GM10847 (cell line): Measurements from ENCODE around the gene RBM44.

Experiments
- POLR2A ChIP-seq: IDR thresholded peaks from 2 replicates; pipeline ENCODE4 v1.6.1; 2011; ENCODE audit not compliant: insufficient read length; ENCODE audit errors: extremely low read depth

Gene RBM44

DNA sequence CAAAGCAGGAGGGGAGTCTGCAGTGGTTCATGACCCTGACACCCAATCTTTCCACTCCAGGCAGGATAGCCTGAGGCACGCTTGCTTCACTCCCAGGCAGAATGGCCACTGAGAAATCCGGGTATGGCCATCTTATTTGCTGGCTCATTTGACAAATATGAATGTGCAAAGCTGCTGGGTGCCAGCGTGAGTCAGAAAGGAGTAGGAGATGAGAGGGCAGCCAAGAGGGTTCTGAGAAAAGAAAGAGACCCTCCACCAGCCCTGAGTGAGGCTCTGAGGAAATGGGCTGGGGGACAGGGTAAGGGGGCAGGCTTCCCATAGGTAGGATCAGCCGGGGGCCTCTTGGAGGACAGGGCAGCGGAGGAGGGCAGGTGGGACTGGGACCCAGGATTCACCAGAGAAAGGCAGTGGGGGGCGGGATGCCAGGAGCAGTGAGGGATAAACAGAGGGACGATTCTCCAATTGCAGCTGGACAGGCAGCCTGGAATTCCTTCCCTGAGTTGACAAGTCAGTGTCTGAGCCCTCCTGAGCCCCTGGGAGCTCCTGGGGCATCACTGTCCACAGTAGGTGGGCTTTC lies 76.1 kb downstream of the RBM44 start:
- TF ChIP-seq POLR2A, result no peak

DNA sequence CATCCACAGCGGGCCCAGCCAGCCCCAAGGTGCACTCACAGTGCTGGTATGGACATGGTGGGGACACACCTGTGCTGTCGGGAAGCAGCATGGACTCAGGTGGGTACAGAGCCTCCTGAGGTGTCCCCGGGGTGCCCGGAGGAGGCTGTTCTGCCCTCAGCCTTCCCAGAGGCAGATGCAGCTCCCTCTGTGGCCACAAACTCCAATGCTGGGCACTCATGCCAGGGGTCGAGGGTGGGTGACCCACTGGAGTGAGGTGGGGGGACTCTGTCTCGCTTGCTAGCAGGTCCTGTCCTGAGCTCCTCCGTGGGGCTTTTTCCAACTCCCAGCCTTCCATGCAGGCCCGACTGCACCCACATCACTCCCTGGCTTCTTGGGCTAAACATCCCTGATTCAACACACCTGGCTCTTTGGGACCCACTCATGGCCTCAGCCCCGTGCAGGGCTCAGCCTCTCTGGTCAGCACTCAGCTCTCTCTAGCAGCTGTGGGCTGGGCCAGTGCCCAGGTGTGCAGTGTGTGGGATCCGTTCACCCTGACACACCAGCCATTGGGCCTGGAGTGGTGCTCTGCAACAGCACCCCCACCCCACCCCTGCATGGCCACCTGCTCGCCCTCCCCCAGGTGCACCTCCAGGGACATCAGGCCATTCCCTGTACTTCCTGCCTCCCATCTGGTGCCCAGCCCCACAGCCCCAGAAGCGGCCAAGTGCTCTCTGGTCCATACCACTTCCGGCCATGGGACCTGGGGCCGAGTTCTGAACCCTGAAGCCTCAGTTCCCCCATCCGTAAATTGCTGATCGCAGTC lies 76.9 kb downstream of the RBM44 start:
- no peak for TF ChIP-seq POLR2A

DNA sequence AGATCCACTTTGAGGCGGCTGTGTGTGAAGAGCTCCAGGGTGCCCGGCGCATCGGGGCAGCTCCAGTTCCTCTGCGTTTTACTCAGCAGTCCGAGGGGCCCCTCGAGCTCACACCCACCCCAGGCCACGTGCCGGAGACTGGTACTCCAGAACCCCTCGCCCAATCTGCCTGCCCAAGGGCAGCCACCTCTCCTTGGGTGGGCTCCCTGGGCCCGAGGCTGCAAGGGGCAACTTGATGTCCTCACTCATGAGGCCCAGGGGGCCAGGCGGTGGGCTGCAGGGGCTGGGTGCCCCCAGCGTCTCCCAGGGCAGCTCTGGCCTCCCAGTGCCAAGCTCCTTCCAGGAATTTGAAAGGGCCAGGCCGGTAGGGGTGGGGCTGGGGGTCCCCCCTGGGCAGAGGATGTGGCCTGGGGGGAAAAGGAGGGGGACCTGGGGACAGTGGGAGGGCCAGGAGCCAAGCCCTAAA lies 77.5 kb downstream of the RBM44 start:
- TF ChIP-seq POLR2A, result no peak

DNA sequence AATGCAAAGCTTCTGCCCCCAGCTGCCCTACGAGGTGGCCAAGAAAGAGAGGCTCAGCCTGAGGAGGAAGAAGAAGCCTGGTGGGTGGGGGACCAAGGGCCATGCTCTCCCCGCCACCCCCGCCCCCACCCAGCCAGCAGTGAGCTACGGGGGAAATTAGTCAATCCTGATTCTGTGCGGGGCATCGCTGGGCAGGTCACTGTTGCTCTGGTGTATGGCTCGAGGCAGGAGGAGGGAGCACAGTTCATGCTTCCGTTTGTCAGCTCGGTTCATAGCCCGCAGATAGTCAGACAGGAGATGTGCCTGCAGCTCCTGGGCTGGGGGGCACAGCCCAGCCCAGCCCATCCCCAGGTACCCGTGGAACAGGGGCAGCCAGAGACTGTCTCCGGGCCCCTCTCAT lies 78.0 kb downstream of the RBM44 start:
- TF ChIP-seq POLR2A, result no peak

DNA sequence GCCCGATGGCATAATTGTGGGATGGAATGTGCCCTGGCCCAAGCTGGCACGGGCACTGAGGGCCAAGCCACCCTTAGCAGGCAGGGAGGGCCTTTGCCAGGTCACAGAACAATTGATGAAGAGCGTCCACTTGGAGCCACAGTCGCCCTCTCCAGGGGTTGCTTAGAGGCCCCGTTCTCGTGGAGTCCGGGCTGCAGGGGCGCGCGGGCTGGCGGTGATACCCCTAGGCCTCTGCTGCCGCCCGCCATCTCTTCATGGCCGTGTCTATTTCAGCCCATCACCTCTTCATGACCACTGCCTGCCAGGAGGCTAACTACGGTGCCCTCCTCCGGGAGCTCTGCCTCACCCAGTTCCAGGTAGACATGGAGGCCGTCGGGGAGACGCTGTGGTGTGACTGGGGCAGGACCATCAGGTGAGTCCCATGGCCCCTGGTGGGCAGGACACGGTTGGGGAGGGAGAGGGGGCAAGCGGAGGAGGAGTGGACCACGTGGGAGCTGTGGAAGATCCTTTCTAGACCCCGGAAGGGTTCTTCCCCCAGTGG lies 78.4 kb downstream of the RBM44 start:
- no peak for TF ChIP-seq POLR2A

DNA sequence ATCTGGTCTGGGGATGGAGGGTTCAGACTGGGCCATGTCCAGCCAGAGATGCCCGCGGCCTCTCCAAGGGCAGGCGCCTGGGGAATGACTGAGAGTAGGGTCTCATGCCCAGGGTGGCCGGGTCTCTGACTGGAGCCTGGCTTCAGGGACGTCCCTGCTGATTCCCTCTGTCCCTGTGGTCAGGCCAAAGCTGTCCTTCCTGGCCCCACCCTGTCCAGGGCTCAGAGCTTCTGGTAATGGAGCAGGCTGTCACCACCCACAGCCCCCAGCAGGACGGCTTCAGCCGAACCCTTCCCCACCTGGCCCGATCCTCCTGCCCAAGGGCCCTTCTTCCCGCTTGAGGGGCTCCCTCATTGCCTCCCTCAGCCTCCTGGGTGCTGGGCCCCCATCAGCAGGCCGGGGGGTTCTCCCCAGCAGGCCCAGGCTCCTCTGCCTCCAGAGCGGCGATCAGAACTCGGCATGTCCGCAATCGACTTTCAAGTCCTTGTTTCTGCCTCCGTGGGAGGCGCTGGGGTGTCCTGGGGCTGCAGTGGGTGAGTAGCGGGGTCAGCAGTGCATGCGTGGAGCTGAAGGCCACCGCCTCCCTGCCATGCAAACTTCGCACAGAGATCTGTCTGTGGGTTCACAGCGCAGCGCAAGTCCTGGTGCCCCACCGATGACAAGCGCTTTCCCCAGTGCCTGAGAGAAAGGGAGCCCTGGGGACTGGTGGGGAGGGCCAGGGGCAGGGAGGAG lies 79.2 kb downstream of the RBM44 start:
- TF ChIP-seq POLR2A, result no peak

DNA sequence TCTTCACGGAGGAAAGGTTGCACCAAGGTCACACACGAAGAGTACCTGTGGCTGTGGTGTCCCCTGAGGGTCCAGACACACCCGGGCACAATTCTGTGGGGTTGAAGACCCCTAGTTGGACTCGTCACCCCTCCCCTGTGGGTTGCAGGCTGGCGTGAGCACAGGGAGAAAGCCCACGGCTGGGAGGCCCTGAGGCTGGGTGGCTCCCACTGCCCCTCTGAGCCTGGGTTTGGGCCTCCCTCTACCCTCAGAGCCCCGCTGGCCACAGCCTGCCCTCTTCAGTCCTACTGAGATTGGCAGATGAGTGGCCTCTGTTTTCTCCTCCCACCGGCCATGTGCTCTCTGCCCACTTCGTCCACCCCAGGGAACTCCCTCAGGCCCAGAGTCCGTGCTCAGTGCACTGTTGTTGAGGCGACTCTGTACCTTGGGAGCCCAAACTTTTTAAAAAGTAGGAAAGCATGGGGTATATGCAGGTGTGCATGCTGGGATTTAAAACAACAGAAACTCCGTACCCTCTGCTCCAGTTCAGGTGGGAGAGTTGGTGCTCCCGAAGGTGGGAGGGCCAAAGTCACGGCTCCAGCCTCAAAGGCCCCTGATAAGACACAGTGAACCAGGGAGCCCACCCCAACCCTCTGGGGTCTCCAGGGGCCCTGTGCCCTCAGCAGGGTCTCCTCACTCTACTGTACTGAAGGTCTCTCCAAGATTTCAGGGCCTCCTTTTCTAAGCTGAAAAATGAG lies 79.9 kb downstream of the RBM44 start:
- TF ChIP-seq POLR2A, result no peak

DNA sequence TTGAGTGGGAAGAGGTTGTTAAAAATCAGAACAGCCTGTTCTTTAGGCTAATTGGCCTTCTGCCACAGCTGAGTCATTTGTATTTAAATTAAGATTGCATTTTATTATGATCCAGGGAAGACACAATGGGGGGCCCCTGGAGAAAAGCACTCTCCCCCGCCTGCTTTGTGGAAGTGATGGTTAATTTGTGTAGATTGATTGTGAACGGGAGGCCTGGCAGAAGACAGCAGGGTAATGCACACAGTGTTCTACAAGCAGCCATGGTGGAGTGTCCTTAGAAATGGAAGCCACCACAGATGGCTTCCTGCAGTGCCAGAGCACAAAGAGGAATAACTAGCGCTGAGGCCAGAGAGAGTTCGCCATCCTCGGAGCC lies 80.5 kb downstream of the RBM44 start:
- no peak for TF ChIP-seq POLR2A

DNA sequence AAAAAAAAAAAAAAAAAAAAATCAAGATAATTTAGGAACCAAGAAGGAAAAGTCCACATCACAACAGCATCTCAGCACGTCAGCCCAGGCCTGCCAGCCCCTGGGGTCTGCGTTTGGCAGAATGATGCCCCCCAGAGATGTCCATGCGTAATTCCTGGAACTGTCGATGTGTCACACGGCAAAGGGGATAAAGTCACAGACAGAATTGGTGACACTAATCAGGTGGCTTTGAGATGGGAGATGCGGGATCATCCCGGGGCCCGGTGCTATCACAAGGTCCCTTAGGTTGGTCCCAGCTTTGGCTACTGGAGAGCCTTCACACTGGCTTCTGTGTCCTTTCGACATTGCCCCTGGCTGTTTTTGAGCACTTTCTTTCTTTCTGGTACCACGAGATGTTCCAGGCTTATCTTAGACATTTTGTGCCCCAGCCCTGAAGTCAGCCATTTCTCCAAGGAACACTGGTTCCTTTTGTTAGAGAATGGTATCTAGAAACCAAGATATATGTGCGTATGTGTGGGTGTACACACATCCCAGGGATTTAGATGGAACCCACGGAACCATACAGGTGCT lies 81.5 kb downstream of the RBM44 start:
- no peak for TF ChIP-seq POLR2A

DNA sequence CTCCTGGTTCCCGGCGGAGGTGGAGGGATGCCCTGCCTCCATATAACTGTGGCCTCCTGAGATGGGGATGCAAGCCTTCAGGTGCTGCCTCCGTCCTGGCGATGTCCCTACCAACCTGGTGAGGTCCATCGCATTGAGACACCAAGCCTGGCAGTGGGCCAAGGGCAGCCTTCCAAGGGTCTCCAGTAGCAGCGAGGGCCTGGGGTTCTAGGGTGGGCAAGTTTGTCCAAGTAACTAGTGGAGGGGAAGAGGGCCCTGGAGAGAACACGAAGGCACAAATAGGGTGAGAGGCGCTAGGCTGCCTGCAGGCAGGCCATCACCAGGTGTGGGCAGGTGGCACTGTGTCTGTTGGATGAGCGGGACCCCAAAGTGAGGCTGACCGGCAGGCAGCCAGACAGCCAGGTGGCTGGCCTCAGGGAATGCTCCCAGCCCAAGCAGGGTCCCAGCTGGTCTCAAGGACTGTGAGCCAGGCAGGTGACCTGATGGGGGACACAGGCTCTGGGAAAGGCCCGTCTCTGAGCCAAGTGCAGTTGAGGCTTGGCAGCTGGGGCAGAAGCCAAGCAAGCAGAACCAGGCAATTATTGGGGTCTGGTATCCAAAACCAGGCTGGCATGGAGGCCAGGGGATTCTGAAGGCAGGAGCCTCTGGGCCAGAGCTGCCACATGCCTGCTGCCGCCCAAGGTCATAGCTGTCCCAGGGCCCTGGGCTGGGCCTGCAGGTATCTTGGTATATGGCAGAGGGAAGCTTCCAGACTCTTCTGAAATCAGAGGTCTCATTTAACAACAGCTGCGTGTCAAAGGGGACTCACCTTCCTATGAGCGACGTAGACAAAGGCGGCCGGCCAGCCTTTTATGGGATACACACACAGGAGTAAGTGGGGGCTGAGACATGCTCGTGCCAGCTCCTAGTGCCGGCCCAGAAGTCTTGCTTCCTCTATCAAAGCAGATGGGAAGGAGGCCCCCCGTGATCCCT lies 84.2 kb downstream of the RBM44 start:
- no peak for TF ChIP-seq POLR2A

DNA sequence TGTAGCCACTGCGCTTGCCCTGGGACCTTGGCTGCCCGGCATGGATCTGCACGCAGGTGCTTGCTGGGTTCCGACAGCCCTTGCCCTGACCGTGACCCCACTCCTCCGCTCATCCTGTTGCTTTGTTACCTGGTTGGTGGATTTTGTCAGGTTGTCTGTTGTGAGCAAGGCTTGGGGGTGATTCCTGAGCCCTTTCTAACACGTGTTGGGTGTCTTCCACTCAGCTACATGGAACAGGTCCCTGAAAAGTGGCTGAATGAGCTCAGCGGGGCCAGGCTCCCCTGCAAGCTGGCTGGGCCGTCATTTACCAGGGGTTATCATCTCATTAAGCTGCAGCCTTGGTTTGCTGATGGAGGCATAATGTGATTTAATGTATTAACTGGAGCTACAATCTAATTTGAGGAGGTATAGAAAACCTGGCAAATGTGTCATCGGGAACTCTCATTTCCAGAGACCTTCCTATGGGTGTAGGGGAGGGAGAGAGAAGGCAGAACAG lies 85.4 kb downstream of the RBM44 start:
- no peak for TF ChIP-seq POLR2A

DNA sequence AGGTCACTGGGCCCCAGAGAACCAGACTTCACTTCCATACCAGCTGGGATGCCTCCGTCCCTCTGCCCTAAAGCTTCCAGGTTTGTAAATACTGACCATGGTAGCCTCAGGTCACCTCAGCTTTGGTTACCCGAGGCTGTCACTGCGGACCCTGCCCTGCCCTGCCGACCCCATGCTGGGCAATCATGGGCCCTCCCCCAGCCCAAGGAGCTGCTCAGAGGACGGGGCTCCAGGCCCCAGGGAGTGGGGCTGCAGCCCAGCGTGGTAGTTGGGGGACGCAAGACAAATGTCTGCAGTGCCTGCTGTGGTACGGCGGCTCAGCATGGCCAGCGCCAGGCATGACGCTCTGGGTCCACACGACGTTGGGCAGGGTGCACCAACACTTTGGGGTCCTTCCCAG lies 86.1 kb downstream of the RBM44 start:
- no peak for TF ChIP-seq POLR2A

DNA sequence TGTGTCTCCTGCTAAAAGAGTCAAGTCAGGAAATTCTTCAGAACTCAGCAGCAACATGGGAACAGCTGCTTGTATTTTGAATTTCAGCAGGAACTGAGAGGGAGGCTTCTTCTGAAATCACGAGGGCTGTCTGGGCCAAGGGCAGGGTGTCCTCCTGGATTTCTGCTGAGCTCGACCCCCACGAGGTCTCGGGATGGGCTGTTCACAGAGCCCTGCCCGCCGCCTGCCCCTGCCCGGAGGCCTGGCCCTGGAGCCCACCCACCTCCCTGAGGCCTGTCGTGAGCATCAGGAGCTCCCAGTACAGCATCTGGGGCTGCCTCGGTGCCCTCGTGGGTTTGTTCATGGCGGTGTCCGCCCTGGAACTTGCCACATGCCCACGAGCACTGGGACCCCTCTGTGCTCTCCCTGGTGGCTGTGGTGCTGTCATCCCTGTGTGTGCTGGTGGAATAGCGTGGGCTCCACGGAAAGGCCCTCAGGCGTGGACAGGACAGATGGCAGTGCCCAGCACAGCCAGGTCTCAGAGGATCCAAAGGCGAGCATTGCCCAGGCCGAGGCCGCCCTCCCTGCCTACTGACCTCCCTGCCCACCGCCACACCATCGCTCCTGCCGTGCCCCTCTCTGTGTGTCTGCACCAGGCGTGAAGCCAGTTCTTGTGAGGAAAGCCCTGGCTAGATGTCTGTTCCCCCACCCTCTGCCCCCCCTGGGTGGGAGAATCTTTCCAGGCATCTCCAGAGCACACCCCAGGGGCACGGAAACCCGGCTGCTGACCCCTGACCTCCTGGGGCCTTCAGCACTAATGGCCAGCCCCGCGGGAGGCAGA lies 86.7 kb downstream of the RBM44 start:
- TF ChIP-seq POLR2A, result no peak
